ES-I3 (cell line): ENCODE measurements around the gene FAM184B.

Source experiments
- H3K36me3 ChIP-seq: 2 replicates; pipeline ENCODE4 v1.6.1; 2013; ENCODE audit warnings: mild to moderate bottlenecking, low read length, control low read depth, moderate library complexity; ENCODE audit not compliant: insufficient read depth
- H3K4me1 ChIP-seq: 2 replicates; pipeline ENCODE4 v1.6.1; 2013; ENCODE audit warnings: mild to moderate bottlenecking, control low read depth, low read length; ENCODE audit not compliant: insufficient read depth
- H3K9ac ChIP-seq: 2 replicates; pipeline ENCODE4 v1.6.1; 2013; ENCODE audit warnings: low read depth, mild to moderate bottlenecking, low read length, moderate library complexity
- H3K9me3 ChIP-seq: 2 replicates; pipeline ENCODE4 v1.6.1; 2013; ENCODE audit warnings: mild to moderate bottlenecking, low read length, moderate library complexity; ENCODE audit not compliant: control insufficient read depth, insufficient read depth

FAM184B gene

GRCh38 chr4:17636341-17636695 lies 145.1 kb downstream of the FAM184B start:
- H3K9ac ChIP-seq = no peak overlapping the region
- no peaks in the 10 kb centered on the region for H3K9me3 ChIP-seq
- no peaks in the 10 kb centered on the region for H3K4me1 ChIP-seq
- peaks cover 9% of the 10 kb centered on the region for H3K36me3 ChIP-seq

DNA sequence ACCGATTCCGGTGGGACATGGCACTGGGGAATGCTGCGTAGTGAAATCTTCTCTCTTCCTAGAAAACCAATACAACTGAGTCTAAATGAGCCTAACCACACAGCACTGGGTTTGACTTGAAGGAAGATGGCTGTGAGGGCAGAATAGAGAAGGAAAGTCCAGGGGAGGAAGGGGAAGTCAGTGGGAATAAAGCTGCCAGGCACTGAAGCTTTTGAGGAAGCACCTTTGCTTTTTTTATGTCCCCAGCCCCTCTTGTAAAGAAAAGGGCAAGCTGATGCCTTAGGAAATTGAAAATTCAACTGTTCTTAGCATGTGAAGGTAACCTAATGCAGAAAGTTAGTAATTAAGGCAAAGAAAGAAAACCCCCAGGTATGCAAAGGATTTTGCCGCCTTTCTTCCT lies 146.4 kb downstream of the FAM184B start:
- Histone ChIP-seq H3K4me1 (no peaks in the 10 kb centered on the region), H3K9ac (no peak overlapping the region), H3K36me3 (peaks cover 14% of the 10 kb centered on the region), H3K9me3 (no peaks in the 10 kb centered on the region)

- H3K9me3 ChIP-seq = no peaks in the 10 kb centered on the region
- no peak overlapping the region for H3K9ac ChIP-seq
- no peaks in the 10 kb centered on the region for H3K4me1 ChIP-seq
- peaks cover 14% of the 10 kb centered on the region for H3K36me3 ChIP-seq
Observed at GRCh38 chr4:17633600-17633999, 147.8 kb downstream of the FAM184B start.

- Histone ChIP-seq H3K36me3 (peaks cover 23% of the 10 kb centered on the region), H3K4me1 (no peaks in the 10 kb centered on the region), H3K9me3 (no peaks in the 10 kb centered on the region), H3K9ac (no peak overlapping the region)
Observed at GRCh38 chr4:17630228-17630627, 151.2 kb downstream of the FAM184B start.

GRCh38 chr4:17624821-17625220 lies 156.6 kb downstream of the FAM184B start:
- H3K36me3 ChIP-seq = peaks cover 45% of the 10 kb centered on the region
- no peaks in the 10 kb centered on the region for H3K4me1 ChIP-seq
- no peak overlapping the region for H3K9ac ChIP-seq
- no peaks in the 10 kb centered on the region for H3K9me3 ChIP-seq

DNA sequence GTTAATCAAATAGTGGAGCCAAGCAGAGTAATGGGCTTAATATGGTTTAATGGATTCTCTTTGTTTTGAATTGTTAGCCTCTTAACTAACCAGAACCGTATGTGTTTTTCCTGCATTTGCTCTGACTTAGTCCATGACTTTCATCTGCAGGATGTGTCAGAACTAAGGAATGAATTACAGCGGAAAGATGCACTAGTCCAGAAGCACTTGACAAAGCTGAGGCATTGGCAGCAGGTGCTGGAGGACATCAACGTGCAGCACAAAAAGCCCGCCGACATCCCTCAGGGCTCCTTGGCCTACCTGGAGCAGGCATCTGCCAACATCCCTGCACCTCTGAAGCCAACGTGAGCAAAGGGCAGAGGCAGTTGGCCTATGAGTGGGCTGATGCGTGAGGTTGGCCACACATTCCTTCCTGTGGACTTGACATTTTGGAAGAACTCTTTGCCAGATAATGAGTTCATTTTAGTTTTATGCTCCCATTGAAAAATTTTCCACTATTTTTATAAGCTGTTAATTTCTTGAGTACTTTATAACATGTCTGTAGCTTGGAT lies 157.9 kb downstream of the FAM184B start:
- Histone ChIP-seq H3K4me1 (no peaks in the 10 kb centered on the region), H3K36me3 (peaks cover 52% of the 10 kb centered on the region), H3K9me3 (no peaks in the 10 kb centered on the region)

DNA sequence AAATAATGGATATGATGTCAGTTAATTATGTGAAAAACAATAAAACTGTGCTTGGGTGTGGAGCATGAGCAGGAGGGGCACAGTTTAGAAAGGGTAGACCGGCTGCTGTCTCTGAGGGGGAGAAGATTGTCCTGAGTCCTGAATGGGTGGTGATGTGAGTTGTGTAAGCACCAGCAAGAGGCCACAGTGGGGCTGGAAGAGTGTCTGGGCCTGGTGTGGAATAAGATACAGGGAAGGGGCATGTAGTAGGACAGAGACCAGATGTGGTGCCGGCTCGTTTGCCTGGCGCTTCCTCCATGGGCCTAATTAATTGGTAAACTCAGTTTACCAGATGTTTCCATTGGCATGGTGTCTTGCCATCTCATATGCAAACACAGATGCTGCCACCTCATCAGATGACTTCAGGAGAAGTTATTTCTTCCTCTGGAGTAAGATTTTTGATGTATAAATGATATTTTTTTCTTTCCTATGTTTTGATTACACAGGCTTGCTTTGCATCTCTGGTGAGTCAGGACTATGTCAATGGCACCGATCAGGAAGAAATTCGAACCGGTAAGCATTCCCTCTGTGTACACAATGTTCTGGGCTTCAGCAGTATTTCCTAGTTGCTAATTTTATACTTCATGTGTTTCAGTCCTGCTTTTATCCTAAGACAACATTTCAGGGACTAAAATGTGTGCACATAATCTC lies 161.9 kb downstream of the FAM184B start:
- Histone ChIP-seq H3K9ac (no peak overlapping the region), H3K9me3 (no peaks in the 10 kb centered on the region), H3K4me1 (no peaks in the 10 kb centered on the region), H3K36me3 (peaks cover 42% of the 10 kb centered on the region)

More for the DNA sequence above, 157.9 kb downstream of the FAM184B start:
- H3K9ac ChIP-seq = no peak overlapping the region

- peaks cover 37% of the 10 kb centered on the region for H3K36me3 ChIP-seq
- H3K9me3 ChIP-seq = no peaks in the 10 kb centered on the region
- no peak overlapping the region for H3K9ac ChIP-seq
- H3K4me1 ChIP-seq = no peaks in the 10 kb centered on the region
Observed at GRCh38 chr4:17618926-17619325, 162.5 kb downstream of the FAM184B start.

GRCh38 chr4:17616283-17616682 lies 165.1 kb downstream of the FAM184B start:
- Histone ChIP-seq H3K36me3 (peaks cover 15% of the 10 kb centered on the region), H3K9ac (no peak overlapping the region), H3K4me1 (no peaks in the 10 kb centered on the region), H3K9me3 (no peaks in the 10 kb centered on the region)

- Histone ChIP-seq H3K4me1 (no peaks in the 10 kb centered on the region), H3K9me3 (no peaks in the 10 kb centered on the region), H3K9ac (peak within 1 kb of the TSS; percentile 99), H3K36me3 (peaks cover 9% of the 10 kb centered on the region)
Observed at GRCh38 chr4:17614416-17615299, 166.8 kb downstream of the FAM184B start, which contains the start of gene MED28. TSS of gene MED28 (plus strand) at chr4:17614641. CDS start at chr4:17614655, 14 bp downstream.

DNA sequence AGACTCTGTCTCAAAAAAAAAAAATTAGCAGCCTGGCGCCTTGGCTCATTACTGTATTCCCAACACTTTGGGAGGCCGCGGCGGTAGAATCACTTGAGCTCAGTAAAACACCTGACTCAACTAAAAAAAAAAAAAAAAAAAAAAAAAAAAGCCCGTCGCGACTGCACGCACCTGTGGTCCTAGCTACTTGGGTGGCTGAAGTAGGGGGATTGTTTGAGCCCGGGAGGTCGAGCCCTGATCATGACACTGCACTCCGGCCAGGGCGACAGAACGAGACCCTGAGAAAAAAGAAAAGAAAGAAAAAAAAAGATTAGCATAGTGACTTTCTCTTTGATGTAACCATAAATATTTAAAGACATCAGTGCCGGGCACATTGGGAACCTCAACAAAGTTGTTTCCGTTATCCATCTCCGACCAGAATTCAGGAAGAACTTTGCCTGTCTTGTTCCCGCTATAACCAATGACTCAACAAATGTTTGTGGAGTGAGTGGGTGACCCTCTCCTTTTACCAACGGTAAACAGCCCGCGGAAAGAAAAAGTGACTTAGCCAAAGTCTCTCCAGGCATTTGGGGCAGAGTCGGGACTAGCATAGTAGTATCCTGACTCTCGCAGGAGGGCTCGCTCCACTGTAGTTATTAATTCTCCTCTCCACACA lies 167.5 kb downstream of the FAM184B start:
- Histone ChIP-seq H3K9me3 (no peaks in the 10 kb centered on the region), H3K4me1 (no peaks in the 10 kb centered on the region), H3K9ac (peak overlapping the region; percentile 99), H3K36me3 (peaks cover 4% of the 10 kb centered on the region; the same call in 1 of the 2 replicates)

DNA sequence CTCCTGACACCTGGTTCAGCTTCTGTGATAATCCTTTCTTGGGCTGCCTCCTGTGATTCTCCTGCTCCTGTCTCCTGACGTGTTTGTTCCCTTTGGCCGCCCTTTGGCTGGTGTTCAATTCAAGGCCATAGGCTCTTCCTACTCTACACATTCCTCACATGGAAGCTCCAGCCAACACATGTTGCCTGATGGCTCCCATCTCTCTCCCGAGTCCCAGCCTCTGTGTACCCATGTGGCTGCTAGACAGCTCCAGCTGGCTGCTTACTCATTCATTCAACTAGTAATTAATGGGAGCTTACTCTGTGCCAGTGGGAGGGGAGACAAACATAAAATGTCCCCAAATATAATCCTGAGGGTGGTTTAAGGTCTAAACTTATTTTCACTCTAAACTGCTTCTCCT lies 176.2 kb downstream of the FAM184B start:
- H3K36me3 ChIP-seq = peaks cover 5% of the 10 kb centered on the region; the same call in 1 of the 2 replicates
- no peaks in the 10 kb centered on the region for H3K9me3 ChIP-seq
- H3K4me1 ChIP-seq = no peaks in the 10 kb centered on the region
- no peak overlapping the region for H3K9ac ChIP-seq

DNA sequence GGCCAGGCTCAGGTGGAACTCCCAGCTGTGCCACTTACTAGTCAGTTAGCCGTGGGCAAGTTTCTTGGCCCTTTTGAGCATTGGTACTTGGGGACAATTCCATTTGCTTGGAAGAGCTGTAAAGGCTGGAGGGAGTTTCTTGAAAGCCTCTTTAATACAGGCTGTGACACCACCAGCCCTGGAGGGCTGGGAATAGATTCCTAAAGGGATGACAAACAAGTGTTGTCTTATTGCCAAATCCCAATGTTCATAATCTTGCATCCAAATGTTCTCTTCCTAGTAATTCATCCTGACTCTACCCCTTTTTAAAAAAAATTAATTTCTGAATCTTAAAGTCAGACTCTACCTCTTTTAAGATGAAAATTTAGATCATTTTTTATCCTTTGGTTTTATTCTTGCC lies 181.6 kb downstream of the FAM184B start:
- 0 out of 2 replicates have a peak, but pooled peaks cover 6% of the 10 kb centered on the region for H3K36me3 ChIP-seq
- no peaks in the 10 kb centered on the region for H3K4me1 ChIP-seq
- no peak overlapping the region for H3K9ac ChIP-seq
- no peaks in the 10 kb centered on the region for H3K9me3 ChIP-seq

DNA sequence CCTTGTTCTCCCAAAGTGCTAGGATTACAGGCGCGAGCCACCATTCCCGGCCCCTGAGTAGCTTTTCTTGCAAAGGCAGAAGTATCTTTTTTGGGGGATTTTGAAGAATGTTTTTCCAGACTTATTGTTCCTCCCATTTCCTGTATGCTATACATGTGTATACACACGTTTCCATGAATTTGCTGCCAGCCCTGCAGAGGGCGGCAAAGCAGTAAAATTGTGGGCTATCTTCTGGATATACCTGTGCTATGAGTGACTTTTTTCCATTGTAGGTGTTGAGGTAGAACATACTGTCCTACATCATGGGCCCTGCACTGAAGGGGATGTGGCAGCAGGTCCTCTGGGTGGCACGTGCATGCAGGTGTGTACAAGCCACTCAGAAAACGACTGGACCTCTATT lies 183.9 kb downstream of the FAM184B start:
- no peaks in the 10 kb centered on the region for H3K4me1 ChIP-seq
- H3K9ac ChIP-seq = no peak overlapping the region
- 0 out of 2 replicates have a peak, but pooled peaks cover 6% of the 10 kb centered on the region for H3K36me3 ChIP-seq
- no peaks in the 10 kb centered on the region for H3K9me3 ChIP-seq
